SIG-M5 treated with dmso at 0.1 percent for 504 hours (cell line): Measurements from ENCODE around the gene USP35.

Source experiments
- DNase-seq: peaks from one replicate; lab custom pipeline; 2025; ENCODE audit not compliant: unreplicated experiment; lab: John Stamatoyannopoulos, UW

The USP35 gene

DNA sequence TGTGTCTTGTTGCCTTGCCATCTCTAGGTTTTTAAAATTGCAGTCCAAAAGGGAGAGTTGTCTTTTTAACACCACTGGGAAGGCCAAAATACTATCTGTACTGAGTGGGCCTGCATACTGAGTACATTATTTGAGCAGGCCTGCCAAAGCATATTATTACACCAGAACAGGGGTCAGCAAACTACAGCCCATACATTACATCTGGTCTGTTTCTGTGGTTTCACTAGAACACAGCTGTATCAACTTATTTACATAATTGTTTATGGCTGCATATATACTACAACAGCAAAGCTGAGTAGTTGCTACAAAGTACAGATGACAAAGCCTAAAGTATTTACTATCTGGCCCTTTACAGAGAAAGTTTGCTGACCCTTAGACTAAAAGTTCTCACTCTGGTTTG, 74.0 kb downstream of the USP35 start:
- no peak for DNase-seq
